Activated naive CD8-positive, alpha-beta T cell treated with anti-CD3 and anti-CD28 coated beads, Interleukin-2, amount 50 U/mL, for 24 hours (primary cell): ENCODE results near the gene PCNX2.
"Not testable (repeated sequence)": the region's sequence is repeated elsewhere in the genome, so short reads cannot be mapped to it uniquely, and the experiment has no call there.

Experiments
- ATAC-seq: fragments of 150-1000 bp; cut with Tn5 transposase; one replicate; pipeline ENCODE4 v1.10.0; 2021
- DNase-seq: peaks from one replicate; pipeline ENCODE4 v3.0.0; 2021
- H3K27ac Mint-ChIP-seq: one replicate; pipeline ENCODE4 v1.8.0; 2021; ENCODE audit warnings: mild to moderate bottlenecking, mixed read lengths
- H3K27me3 Mint-ChIP-seq: one replicate; pipeline ENCODE4 v1.8.0; 2021; ENCODE audit warnings: mixed read lengths
- H3K36me3 Mint-ChIP-seq: one replicate; pipeline ENCODE4 v1.8.0; 2021; ENCODE audit warnings: low read depth, mixed read lengths
- H3K4me1 Mint-ChIP-seq: one replicate; pipeline ENCODE4 v1.8.0; 2021; ENCODE audit warnings: mixed read lengths
- H3K4me3 Mint-ChIP-seq: one replicate; pipeline ENCODE4 v1.8.0; 2021; ENCODE audit warnings: mild to moderate bottlenecking, moderate library complexity, mixed read lengths
- H3K9me3 Mint-ChIP-seq: one replicate; pipeline ENCODE4 v1.8.0; 2021; ENCODE audit warnings: mixed read lengths

Gene PCNX2

DNA sequence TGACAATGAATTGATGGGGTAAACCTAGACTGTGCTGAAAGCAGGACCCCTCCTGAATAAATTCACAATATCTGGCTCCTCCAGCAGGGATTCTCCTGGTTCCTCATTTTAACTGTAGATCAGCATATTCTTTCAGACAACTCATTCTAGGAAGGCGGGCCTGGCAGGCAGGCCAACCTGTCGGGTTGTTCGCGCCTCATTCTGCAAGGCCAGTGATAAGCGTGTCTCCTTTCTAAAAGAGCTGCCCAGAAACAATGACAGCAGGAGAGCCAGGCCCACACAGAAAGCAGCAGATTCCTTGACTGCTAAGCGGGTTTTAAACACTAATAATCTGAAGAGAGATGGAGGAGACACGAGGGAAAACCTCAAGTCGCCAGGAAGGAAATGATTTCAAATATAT is 275.1 kb downstream of the PCNX2 start:
- H3K4me3 Mint-ChIP-seq, result no peak overlapping the region

DNA sequence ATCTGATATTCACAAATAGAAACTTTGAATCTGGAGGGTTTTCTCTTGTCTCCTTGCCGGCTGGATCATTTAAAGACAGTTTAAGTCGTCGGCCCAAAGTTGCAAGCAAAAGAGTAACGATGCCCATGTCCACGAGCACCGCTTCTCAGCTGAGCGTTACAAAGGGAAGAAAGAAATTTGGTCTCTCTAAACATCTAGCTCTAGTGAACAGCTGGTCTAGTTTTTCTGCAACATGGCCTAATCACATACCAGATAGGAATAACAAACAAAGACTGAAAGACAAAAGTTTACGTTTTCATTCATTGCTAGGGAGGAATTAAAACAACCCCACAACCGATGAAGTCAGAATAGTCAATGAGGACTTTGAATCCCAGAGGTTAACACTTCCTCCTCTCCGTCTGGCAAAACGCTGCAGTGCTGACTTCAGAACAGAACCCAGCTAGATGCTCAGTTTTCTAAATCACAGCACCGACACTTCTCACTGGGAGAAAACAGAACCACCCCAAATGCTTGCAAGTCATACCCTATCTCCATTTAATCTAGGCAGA is 275.7 kb downstream of the PCNX2 start:
- no peak overlapping the region for H3K27ac Mint-ChIP-seq
- H3K36me3 Mint-ChIP-seq, result peaks cover 15% of the 10 kb centered on the region
- no peak for DNase-seq
- no peaks in the 10 kb centered on the region for H3K9me3 Mint-ChIP-seq
- H3K27me3 Mint-ChIP-seq, result no peaks in the 10 kb centered on the region
- ATAC-seq, result no peak
- H3K4me1 Mint-ChIP-seq, result peaks cover 2% of the 10 kb centered on the region
- H3K4me3 Mint-ChIP-seq, result no peak overlapping the region

More for the DNA sequence above, 275.1 kb downstream of the PCNX2 start:
- Mint-ChIP-seq H3K27me3 (no peaks in the 10 kb centered on the region), H3K9me3 (no peaks in the 10 kb centered on the region), H3K27ac (no peak overlapping the region), H3K36me3 (peaks cover 14% of the 10 kb centered on the region), H3K4me1 (peaks cover 2% of the 10 kb centered on the region)
- DNase-seq, result no peak
- ATAC-seq, result no peak

DNA sequence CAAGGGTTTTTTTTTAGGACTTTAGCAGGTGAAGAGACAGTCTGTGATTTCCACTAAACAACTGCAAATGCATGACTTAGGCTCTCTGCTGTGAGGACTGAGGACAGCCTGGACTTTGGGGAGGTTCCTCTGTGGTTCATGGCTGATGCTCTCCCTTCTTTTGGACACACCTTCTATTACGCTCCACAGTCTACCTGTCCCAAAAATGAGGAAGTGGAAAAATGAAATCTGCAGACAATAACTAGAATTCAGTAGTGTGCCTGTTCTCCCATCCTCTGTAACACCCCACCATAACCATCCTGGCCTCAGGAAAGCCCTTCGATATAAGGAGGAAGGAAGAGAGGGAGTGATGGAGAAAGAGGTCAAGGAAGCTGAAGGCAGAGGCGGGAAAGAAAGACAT is 276.4 kb downstream of the PCNX2 start:
- Mint-ChIP-seq H3K9me3 (no peaks in the 10 kb centered on the region), H3K4me1 (peaks cover 2% of the 10 kb centered on the region), H3K36me3 (peaks cover 16% of the 10 kb centered on the region), H3K27ac (no peak overlapping the region), H3K4me3 (no peak overlapping the region), H3K27me3 (no peaks in the 10 kb centered on the region)
- DNase-seq, result no peak
- ATAC-seq, result no peak

DNA sequence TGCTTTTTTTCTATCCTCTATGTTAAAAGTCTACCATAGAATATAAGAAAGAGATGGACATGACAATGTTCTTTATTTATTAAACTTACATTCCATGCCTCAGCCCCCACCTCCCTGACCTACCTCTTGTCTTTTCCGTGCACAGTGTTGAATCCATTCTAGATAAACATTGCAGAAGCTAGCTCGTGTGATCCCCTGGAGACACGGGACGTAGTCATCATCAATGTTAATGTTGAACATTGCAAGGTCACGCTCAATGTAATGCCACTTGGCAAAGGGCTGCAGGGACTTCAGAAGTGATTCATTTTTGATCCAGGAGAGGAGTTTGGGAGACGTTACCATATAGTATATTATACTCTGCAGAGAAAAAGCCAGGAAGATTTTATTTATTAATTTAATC is 278.7 kb downstream of the PCNX2 start:
- DNase-seq (no peak), ATAC-seq (no peak)
- peaks cover 20% of the 10 kb centered on the region for H3K36me3 Mint-ChIP-seq
- H3K4me3 Mint-ChIP-seq, result no peak overlapping the region
- no peaks in the 10 kb centered on the region for H3K9me3 Mint-ChIP-seq
- H3K27me3 Mint-ChIP-seq, result no peaks in the 10 kb centered on the region
- H3K4me1 Mint-ChIP-seq, result peaks cover 2% of the 10 kb centered on the region
- no peak overlapping the region for H3K27ac Mint-ChIP-seq

DNA sequence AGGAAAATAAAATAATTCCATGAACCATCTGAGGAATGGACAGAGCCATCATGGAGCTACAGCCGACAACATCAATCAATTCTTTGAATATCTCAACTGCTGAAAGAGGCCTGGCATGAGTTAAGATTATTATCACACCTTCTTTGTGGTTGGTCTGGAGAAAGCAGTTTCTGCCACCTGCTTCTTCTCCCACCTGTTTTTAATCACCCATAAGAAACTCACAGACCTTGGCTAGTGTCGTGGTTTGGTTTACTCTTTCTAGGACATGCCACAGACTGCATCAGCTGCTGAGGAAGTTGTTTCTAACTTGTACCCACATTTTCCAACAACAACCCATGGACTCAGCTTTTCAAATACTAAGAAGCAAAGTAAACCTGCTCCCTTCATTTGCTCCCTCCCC is 279.6 kb downstream of the PCNX2 start:
- Mint-ChIP-seq H3K4me1 (peaks cover 2% of the 10 kb centered on the region), H3K9me3 (no peaks in the 10 kb centered on the region), H3K4me3 (no peak overlapping the region), H3K36me3 (peaks cover 20% of the 10 kb centered on the region), H3K27ac (no peak overlapping the region), H3K27me3 (no peaks in the 10 kb centered on the region)
- DNase-seq (no peak), ATAC-seq (no peak)

DNA sequence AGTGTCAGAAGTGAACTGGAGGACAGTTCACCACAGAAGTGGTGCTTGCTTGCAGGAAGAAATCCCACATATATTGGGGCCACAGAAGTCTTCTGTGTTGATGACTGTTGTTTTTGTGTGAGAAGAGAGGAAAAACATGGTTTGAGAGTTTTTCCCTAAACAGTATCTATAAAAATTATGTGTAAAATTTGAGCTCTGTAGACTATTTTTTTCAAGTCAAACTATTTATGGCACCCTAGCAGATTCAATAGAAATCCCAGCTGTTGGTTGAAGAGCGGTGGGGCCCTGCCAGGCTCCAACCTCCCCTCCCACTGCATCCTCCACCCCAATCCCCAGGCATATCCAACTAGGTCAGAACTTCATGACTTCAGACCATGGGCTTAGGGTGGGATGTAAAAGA is 283.5 kb downstream of the PCNX2 start:
- Mint-ChIP-seq H3K9me3 (no peaks in the 10 kb centered on the region), H3K36me3 (peaks cover 18% of the 10 kb centered on the region), H3K27me3 (no peaks in the 10 kb centered on the region), H3K27ac (no peak overlapping the region), H3K4me3 (no peak overlapping the region), H3K4me1 (peaks cover 2% of the 10 kb centered on the region)
- ATAC-seq (no peak), DNase-seq (no peak)

DNA sequence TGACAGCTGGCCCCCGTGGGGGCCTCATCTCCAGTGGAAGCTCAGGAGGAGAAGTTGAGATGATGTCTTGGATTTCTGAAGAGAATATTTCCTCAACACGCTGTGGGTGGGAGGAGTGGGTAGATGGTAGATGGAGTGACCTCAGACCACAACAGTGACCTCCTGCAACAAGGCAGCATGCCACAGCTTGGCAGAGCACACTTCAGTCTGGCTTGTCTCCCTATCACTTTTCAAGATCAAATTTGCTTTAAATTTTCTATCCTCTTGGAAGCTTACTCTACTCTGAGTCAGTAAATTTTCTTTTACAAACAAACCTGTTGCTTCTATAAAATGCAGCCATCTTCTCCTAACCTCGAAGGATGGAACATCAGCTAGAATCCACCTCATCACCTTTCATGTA is 285.4 kb downstream of the PCNX2 start:
- Mint-ChIP-seq H3K36me3 (peaks cover 20% of the 10 kb centered on the region), H3K27ac (no peak overlapping the region), H3K4me1 (no peaks in the 10 kb centered on the region), H3K4me3 (no peak overlapping the region), H3K27me3 (no peaks in the 10 kb centered on the region), H3K9me3 (no peaks in the 10 kb centered on the region)
- ATAC-seq, result no peak
- no peak for DNase-seq

DNA sequence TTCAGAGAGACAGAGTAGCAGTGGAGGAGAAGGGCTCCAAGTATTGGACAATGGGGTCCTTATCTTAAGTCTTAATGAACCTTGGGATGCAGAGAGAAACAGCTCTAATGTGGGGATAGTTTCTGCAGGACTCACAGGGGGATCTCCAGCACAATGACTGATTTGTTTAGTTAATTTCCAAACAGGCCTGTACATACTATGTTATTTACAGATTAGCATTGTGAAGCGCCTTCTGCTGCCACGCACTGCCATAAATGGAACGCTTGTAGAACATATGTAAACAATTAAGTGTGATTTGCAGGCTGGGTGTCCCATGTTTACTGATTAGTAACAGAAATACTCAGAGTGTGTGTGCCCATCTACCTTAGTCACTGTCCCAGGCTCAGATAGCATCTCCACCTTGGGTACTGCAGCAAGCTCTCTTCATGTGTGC is 289.0 kb downstream of the PCNX2 start:
- no peak for DNase-seq
- no peak overlapping the region for H3K4me3 Mint-ChIP-seq
- H3K9me3 Mint-ChIP-seq, result no peaks in the 10 kb centered on the region

DNA sequence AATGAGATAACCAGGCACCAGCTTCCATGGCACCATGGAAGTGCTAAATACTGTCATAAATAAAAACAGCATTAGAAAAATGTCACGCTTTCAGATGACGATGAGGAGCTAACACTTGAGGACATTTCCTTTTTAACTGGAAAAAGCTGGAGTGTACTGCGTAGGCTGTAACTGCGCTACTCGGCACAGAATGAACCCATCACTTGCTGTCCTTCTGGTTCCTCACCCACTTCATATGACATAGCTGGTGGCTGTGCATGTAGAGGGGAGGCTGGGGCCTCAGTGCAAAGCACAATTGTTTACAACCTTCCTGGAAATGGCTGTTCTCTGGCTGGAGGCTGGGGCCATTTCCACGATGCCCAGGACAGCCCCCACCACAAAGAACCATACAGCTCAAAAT is 289.4 kb downstream of the PCNX2 start:
- H3K9me3 Mint-ChIP-seq, result no peaks in the 10 kb centered on the region
- no peaks in the 10 kb centered on the region for H3K4me1 Mint-ChIP-seq
- no peaks in the 10 kb centered on the region for H3K27me3 Mint-ChIP-seq
- H3K27ac Mint-ChIP-seq, result no peak overlapping the region
- ATAC-seq (no peak), DNase-seq (no peak)
- no peak overlapping the region for H3K4me3 Mint-ChIP-seq
- H3K36me3 Mint-ChIP-seq, result peaks cover 7% of the 10 kb centered on the region

More for the DNA sequence above, 289.0 kb downstream of the PCNX2 start:
- H3K27me3 Mint-ChIP-seq, result no peaks in the 10 kb centered on the region
- H3K36me3 Mint-ChIP-seq, result peaks cover 7% of the 10 kb centered on the region
- H3K27ac Mint-ChIP-seq, result no peak overlapping the region
- ATAC-seq, result no peak
- no peaks in the 10 kb centered on the region for H3K4me1 Mint-ChIP-seq

DNA sequence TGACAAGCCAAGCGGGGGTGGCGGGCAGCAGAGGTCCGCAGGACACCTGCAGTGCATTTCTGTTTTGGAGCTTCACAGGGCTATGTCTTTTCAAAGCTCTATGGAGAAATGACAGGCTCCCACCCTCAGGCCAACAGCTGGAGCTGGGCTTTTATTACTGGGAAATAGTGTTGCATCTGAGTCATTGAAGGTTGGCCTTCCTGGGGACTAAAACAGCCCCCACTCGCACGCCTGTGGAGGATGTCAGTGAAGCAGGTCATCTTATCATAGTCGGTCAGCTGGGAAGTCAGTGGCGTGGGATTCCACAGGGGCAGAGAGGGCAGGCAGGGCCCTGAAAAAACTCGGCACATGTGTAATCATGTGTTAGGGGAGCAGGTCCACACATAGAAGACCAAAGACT is 289.8 kb downstream of the PCNX2 start:
- no peaks in the 10 kb centered on the region for H3K27me3 Mint-ChIP-seq
- ATAC-seq, result no peak
- no peak for DNase-seq
- H3K4me3 Mint-ChIP-seq, result no peak overlapping the region
- H3K27ac Mint-ChIP-seq, result no peak overlapping the region
- H3K4me1 Mint-ChIP-seq, result no peaks in the 10 kb centered on the region
- no peaks in the 10 kb centered on the region for H3K9me3 Mint-ChIP-seq
- peaks cover 7% of the 10 kb centered on the region for H3K36me3 Mint-ChIP-seq

DNA sequence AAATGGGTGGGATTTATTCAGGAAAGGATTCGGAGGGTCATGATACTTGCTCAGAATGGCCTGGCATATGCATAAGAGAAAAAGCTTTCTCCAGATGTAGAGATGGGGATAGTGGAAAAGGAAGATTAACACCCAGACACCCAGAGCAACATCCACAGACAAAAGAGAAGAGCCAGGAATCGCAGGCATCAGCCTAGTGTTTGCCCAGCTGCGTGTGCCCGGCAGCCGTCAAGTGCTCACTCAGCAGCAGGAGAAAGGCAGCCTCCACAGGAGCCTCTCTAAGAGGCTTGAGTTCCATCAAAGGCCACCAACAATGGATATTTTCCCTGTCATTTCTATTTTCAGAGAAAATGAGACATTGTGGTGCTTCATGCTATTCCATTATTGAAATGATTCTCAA is 290.4 kb downstream of the PCNX2 start:
- Mint-ChIP-seq H3K4me3 (no peak overlapping the region), H3K36me3 (peaks cover 9% of the 10 kb centered on the region), H3K27ac (no peak overlapping the region), H3K4me1 (no peaks in the 10 kb centered on the region), H3K9me3 (no peaks in the 10 kb centered on the region), H3K27me3 (no peaks in the 10 kb centered on the region)
- DNase-seq, result no peak
- no peak for ATAC-seq

DNA sequence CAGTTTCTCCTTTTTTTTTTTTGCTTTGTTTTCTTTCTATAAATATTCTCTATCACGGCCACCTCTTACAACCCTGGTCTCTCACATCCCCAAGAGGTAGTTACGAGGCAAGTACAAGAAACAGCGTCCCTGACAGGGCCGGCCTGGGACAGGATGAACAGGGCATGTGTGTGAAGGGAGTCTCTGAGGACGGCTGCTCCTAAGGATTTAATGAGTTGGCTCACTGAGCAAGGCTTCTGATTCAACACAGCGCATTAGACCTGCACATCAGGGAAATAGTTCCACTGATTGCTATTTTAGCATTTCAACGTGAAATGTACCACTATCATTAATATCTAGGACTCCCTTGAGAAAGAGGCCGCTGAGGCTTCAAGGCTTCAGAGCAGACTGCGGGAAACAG is 291.1 kb downstream of the PCNX2 start:
- no peaks in the 10 kb centered on the region for H3K9me3 Mint-ChIP-seq
- no peaks in the 10 kb centered on the region for H3K27me3 Mint-ChIP-seq
- DNase-seq (no peak), ATAC-seq (no peak)
- no peak overlapping the region for H3K4me3 Mint-ChIP-seq
- no peak overlapping the region for H3K27ac Mint-ChIP-seq
- H3K36me3 Mint-ChIP-seq, result peaks cover 16% of the 10 kb centered on the region
- no peaks in the 10 kb centered on the region for H3K4me1 Mint-ChIP-seq

DNA sequence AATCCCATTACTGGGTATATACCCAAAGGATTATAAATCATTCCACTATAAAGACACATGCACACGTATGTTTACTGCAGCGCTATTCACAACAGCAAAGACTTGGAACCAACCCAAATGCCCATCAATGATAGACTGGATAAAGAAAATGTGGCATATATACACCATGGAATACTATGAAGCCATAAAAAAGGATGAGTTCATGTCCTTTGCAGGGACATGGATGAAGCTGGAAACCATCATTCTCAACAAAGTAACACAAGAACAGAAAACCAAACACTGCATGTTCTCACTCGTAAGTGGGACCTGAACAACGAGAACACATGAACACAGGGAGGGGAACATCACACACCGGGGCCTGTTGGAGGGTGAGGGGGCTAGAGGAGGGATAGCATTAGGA is 291.9 kb downstream of the PCNX2 start:
- H3K4me1 Mint-ChIP-seq, ATAC-seq, H3K4me3 Mint-ChIP-seq, H3K27me3 Mint-ChIP-seq, DNase-seq, H3K9me3 Mint-ChIP-seq, H3K27ac Mint-ChIP-seq: not testable (repeated sequence)
- peaks cover 22% of the 10 kb centered on the region for H3K36me3 Mint-ChIP-seq

DNA sequence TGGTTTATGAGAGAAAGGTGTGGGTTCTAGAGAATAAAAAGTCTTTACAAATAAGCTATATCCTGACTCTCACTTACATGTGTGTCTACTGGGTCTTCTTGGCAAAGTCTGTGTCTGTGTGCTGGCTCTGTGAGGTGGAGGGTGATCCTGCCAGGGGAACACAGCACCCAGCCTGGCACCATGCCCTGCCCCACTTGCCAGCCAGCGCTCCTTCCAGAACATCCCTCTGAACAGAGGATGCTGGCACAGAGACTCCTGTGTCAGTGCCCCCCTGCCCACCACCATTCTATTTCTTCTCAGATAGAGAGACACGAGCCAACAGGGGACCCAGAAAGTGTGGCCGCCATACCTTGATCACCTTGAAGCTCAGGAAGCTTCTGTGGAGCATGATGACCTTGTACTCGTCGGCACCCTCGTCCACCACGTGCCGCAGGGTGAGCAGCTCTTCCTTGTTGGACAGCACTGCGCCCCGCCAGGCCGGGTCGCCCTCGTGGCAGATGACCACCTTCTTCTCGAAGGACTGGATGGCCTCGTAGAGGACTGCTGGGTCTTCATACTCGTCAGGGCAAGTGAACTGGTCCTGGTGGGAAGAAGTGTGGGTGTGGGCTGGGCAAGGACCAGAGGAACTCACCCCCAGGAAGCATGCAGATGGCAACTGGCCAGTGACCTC is 295.4 kb downstream of the PCNX2 start:
- DNase-seq (no peak), ATAC-seq (no peak)
- Mint-ChIP-seq H3K27ac (no peak overlapping the region), H3K36me3 (peaks cover 42% of the 10 kb centered on the region), H3K4me3 (no peak overlapping the region), H3K9me3 (no peaks in the 10 kb centered on the region), H3K4me1 (no peaks in the 10 kb centered on the region), H3K27me3 (no peaks in the 10 kb centered on the region)

DNA sequence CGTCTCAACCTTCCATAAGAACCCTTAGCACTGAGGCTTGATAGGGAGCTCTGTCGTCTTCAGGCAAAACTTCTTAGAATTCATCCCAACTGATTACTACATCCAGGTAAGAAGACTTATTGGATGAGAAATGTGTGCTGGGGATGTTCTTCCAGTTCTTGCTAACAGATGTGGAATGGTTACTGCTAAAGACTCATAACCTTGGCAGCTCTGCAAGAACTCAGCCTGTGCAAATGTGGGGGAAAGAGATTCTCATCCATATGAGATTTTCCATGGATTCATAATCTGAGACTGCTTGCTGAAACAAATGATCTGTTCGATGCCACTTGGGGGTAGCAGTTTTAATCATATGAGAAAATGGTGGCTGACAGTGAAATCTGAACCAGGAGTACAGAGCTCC is 296.9 kb downstream of the PCNX2 start:
- H3K4me1 Mint-ChIP-seq, result no peaks in the 10 kb centered on the region
- no peak overlapping the region for H3K4me3 Mint-ChIP-seq
- H3K36me3 Mint-ChIP-seq, result peaks cover 52% of the 10 kb centered on the region
- peaks cover 9% of the 10 kb centered on the region for H3K9me3 Mint-ChIP-seq
- ATAC-seq, result no peak
- H3K27me3 Mint-ChIP-seq, result no peaks in the 10 kb centered on the region
- no peak overlapping the region for H3K27ac Mint-ChIP-seq
- DNase-seq, result no peak

DNA sequence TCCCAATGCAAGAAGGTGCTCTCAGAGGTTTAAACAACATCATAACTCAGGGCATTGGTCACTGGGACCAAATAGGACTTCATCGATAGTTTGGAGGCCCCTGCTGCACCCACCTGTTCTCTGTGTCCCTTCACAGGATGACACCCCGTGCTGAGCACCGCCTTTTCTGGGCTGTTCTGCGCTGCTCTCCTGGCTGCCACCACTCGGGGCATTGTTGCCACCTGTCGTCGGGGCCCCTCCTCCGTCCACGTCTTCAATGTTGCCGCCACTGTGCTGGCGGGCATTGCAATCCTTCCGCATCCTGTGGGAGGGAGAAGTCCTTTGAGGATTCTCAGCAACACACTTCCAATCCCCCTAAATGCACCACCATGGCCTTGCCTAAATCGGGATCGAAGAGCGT is 297.4 kb downstream of the PCNX2 start:
- ATAC-seq (no peak), DNase-seq (no peak)
- H3K36me3 Mint-ChIP-seq, result peaks cover 56% of the 10 kb centered on the region
- H3K27ac Mint-ChIP-seq, result no peak overlapping the region
- H3K27me3 Mint-ChIP-seq, result no peaks in the 10 kb centered on the region
- no peak overlapping the region for H3K4me3 Mint-ChIP-seq
- no peaks in the 10 kb centered on the region for H3K4me1 Mint-ChIP-seq
- H3K9me3 Mint-ChIP-seq, result peaks cover 12% of the 10 kb centered on the region
